Hepatocyte (in vitro differentiated cells): ENCODE measurements around the gene CLIC3. TPM values are rescaled to one million over a fixed set of nuclear protein-coding genes. Genes with fewer than 3 reads are reported as not detected.

Experiments used
- DNase-seq: peaks from one replicate; pipeline ENCODE4 v3.0.0-alpha.2; 2016; ENCODE audit warnings: low spot score
- H2AFZ ChIP-seq: fragments of 200-600 bp; sonication (generic); 2 replicates; pipeline ENCODE4 v1.6.0; 2016; ENCODE audit warnings: antibody characterized with exemption, mild to moderate bottlenecking
- H3K27ac ChIP-seq: fragments of 200-600 bp; sonication (generic); 2 replicates; pipeline ENCODE4 v1.5.1; 2016; ENCODE audit warnings: mild to moderate bottlenecking
- H3K27me3 ChIP-seq: fragments of 200-600 bp; sonication (generic); 2 replicates; pipeline ENCODE4 v1.6.1; 2016
- H3K36me3 ChIP-seq: fragments of 200-600 bp; sonication (generic); replicated peaks from 2 replicates; pipeline ENCODE4 v1.5.1; 2016; ENCODE audit warnings: low read depth; ENCODE audit not compliant: insufficient read depth
- H3K4me1 ChIP-seq: fragments of 200-600 bp; sonication (generic); 2 replicates; pipeline ENCODE4 v1.5.1; 2016; ENCODE audit warnings: mild to moderate bottlenecking, moderate library complexity; ENCODE audit not compliant: insufficient read depth
- H3K4me2 ChIP-seq: fragments of 200-600 bp; sonication (generic); 2 replicates; pipeline ENCODE4 v1.6.0; 2016
- H3K4me3 ChIP-seq: fragments of 200-600 bp; sonication (generic); 2 replicates; pipeline ENCODE4 v1.5.1; 2016; ENCODE audit warnings: mild to moderate bottlenecking
- H3K79me2 ChIP-seq: fragments of 200-600 bp; sonication (generic); 2 replicates; pipeline ENCODE4 v1.6.0; 2017; ENCODE audit warnings: mild to moderate bottlenecking
- H3K9me2 ChIP-seq: fragments of 200-600 bp; sonication (generic); replicated peaks from 2 replicates; pipeline ENCODE4 v1.6.0; 2017; ENCODE audit warnings: mild to moderate bottlenecking; ENCODE audit not compliant: insufficient read depth
- H3K9me3 ChIP-seq: fragments of 200-600 bp; sonication (generic); 2 replicates; pipeline ENCODE4 v1.5.1; 2016; ENCODE audit warnings: low read depth, mild to moderate bottlenecking
- H4K20me1 ChIP-seq: fragments of 200-600 bp; sonication (generic); 2 replicates; pipeline ENCODE4 v1.6.0; 2016; ENCODE audit warnings: mild to moderate bottlenecking; ENCODE audit not compliant: insufficient read depth, poor library complexity, severe bottlenecking
- EZH2 ChIP-seq: fragments of 200-600 bp; sonication (generic); IDR thresholded peaks from 2 replicates; pipeline ENCODE4 v1.6.1; 2016; ENCODE audit warnings: antibody characterized with exemption, mild to moderate bottlenecking, borderline replicate concordance
- EZH2phosphoT487 ChIP-seq: fragments of 200-600 bp; sonication (generic); IDR thresholded peaks from one replicate; pipeline ENCODE4 v1.6.1; 2018; ENCODE audit warnings: antibody characterized with exemption, mild to moderate bottlenecking, low read depth, moderate library complexity; ENCODE audit not compliant: unreplicated experiment, severe bottlenecking
- WGBS: methylation state at CpG from one replicate; pipeline ENCODE4 v1.1.6; 2016; ENCODE audit warnings: low lambda C conversion rate; ENCODE audit errors: missing lambda C conversion rate; 5-methylcytosine and 5-hydroxymethylcytosine counted together
- polyA plus RNA-seq: library from polyadenylated mRNA; unstranded; fragments of >200 nt; fragmentation: Nextera tagmentation; extraction: Ambion mirVana; gene quantifications from 2 replicates; pipeline ENCODE4 v1.2.1, GENCODE V29; 2016
- total RNA-seq: library from RNA; depleted of rRNA; stranded (reverse); fragments of >200 nt; gene quantifications from 2 replicates; pipeline ENCODE4 v1.2.3, GENCODE V29; 2014
- TF ChIP-seq, protein P1 (sequence below): fragments of 200-600 bp; sonication (generic); IDR thresholded peaks from 2 replicates; pipeline ENCODE4 v1.5.1; 2016; ENCODE audit warnings: antibody characterized with exemption, mild to moderate bottlenecking; ENCODE audit not compliant: poor library complexity

Gene CLIC3
- total and polyA plus RNA-seq, 2 experiments from 2014 or later = 6.6 to 45.0 TPM

DNA sequence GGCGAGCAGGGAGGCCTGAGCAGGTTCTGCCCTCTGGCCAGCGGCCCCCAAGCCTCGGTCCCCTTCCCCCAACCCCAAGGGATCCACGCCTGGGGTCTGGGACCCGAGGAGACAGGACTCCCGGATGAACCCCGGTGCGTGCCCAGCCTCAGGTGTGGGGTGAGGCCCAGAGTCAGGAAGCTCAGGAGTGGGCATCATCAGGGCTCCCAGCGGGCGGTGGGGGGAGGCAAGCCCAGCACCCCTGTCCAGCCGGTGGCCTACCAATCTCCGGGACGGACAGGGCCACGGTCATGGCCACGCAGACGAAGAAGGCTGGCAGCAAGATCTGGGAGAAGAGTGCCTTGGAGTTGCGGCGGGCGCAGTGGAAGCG lies 17.2 kb upstream of the CLIC3 start:
- H3K27me3 ChIP-seq = no peaks in the 10 kb centered on the region
- TF ChIP-seq EZH2 (no peak), EZH2phosphoT487 (no peak)
- TF ChIP-seq, protein P1, sequence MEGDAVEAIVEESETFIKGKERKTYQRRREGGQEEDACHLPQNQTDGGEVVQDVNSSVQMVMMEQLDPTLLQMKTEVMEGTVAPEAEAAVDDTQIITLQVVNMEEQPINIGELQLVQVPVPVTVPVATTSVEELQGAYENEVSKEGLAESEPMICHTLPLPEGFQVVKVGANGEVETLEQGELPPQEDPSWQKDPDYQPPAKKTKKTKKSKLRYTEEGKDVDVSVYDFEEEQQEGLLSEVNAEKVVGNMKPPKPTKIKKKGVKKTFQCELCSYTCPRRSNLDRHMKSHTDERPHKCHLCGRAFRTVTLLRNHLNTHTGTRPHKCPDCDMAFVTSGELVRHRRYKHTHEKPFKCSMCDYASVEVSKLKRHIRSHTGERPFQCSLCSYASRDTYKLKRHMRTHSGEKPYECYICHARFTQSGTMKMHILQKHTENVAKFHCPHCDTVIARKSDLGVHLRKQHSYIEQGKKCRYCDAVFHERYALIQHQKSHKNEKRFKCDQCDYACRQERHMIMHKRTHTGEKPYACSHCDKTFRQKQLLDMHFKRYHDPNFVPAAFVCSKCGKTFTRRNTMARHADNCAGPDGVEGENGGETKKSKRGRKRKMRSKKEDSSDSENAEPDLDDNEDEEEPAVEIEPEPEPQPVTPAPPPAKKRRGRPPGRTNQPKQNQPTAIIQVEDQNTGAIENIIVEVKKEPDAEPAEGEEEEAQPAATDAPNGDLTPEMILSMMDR = no peak
- no peak for DNase-seq
- H3K9me3 ChIP-seq = no peaks in the 10 kb centered on the region
- no peak overlapping the region for H3K4me3 ChIP-seq
- H3K4me2 ChIP-seq = no peak overlapping the region
- H3K36me3 ChIP-seq = no peaks in the 10 kb centered on the region
- no peak overlapping the region for H2AFZ ChIP-seq
- WGBS = 97% methylated on average over 18 of the region's 20 CpGs
- H4K20me1 ChIP-seq = no peaks in the 10 kb centered on the region
- H3K27ac ChIP-seq = no peak overlapping the region
- H3K9me2 ChIP-seq = no peaks in the 10 kb centered on the region
- H3K4me1 ChIP-seq = no peaks in the 10 kb centered on the region
- no peaks in the 10 kb centered on the region for H3K79me2 ChIP-seq

DNA sequence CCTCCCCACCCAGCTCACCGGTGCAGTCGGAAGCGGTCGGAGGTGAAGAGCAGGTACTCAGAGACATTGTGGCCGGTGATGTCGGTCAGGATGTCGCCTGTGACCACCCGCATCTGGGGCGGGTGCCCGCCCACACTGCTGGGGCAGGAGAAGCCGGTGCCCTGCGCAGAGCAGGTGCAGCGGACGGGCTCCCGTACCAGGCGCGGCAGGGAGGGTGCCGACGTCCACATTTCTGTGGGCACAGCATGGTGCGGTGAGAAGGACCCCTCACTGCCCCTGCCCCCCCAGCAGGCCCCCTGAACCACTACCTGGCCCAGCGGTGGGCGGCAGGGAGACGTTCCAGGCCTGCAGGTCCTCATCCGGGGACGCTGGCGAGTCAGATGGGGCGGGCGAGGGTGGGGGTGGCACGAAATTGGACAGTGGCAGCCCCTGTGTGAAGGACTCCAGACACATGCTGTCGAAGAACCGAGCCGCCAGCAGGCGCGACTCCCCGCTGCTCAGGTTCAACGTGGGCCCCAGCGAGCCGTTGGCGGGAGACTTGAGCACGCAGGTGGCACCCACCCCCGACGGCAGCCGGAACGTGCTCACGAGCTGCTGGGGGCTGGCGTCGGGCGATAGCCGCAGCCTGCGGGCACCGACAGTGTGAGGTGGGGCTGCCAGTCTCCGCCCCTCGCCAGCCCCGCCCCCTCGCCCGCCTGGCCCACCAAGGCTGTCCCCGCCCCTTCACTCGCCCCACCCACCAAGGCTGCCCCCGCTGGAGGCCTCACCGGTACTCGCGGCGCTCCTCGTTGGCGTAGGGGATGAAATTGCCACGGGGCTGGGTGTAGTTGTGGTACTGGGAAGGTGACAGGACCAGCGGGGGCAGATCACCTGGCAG lies 16.6 kb upstream of the CLIC3 start:
- H3K36me3 ChIP-seq = no peaks in the 10 kb centered on the region
- H3K27me3 ChIP-seq = no peaks in the 10 kb centered on the region
- H3K4me2 ChIP-seq = no peak overlapping the region
- no peak overlapping the region for H3K4me3 ChIP-seq
- no peak for TF ChIP-seq EZH2phosphoT487
- H4K20me1 ChIP-seq = no peaks in the 10 kb centered on the region
- WGBS = 89% methylated on average over 32 of the region's 67 CpGs
- H3K79me2 ChIP-seq = no peaks in the 10 kb centered on the region
- no peak for DNase-seq
- H3K9me2 ChIP-seq = no peaks in the 10 kb centered on the region
- H3K27ac ChIP-seq = no peak overlapping the region
- no peaks in the 10 kb centered on the region for H3K9me3 ChIP-seq
- H2AFZ ChIP-seq = no peak overlapping the region
- H3K4me1 ChIP-seq = no peaks in the 10 kb centered on the region

DNA sequence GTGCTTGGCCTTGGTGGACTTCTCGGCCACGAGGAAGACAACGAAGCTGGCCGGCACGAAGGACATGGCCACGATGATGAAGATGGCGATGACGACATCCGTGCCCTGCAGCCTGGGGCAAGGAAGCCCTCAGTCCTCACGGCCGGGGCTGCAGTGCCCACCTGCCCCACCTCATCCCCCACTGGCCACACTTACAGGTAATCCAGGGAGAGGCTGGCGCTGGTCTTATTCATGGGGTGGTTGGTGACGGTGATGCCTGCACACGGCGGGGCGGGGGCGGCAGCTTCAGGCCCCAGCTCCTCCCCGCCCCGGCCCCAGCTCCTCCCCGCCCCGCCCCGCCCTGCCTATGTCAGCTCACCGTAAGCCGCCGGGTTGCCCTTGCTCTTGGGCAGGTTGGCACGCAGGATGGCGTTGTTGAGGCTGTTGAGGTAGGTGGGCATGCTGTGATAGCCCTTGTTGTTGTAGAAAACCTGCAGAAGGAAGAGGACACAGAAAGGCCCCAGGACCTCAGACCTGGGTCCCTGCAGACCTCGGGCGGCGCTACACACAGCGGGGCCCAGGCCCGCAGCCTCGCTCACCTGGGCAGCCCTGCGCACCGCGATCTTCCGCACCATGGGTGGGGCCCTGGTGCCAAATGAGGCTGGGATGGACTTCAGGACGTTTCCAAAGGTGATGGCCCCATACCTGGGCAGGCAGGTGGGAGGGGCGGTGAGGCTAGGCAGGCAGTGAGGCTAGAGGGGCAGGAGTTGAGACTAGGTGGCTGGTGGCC lies 15.7 kb upstream of the CLIC3 start:
- TF ChIP-seq EZH2 (no peak), EZH2phosphoT487 (no peak)
- TF ChIP-seq, protein P1 = no peak
- Histone ChIP-seq H3K9me2 (no peaks in the 10 kb centered on the region), H3K4me2 (no peak overlapping the region), H3K4me1 (no peaks in the 10 kb centered on the region), H3K9me3 (no peaks in the 10 kb centered on the region), H4K20me1 (no peaks in the 10 kb centered on the region), H3K27me3 (no peaks in the 10 kb centered on the region), H3K79me2 (no peaks in the 10 kb centered on the region), H3K27ac (no peak overlapping the region), H2AFZ (no peak overlapping the region), H3K36me3 (no peaks in the 10 kb centered on the region), H3K4me3 (no peak overlapping the region)
- no peak for DNase-seq
- WGBS = 96% methylated on average over 25 of the region's 39 CpGs

DNA sequence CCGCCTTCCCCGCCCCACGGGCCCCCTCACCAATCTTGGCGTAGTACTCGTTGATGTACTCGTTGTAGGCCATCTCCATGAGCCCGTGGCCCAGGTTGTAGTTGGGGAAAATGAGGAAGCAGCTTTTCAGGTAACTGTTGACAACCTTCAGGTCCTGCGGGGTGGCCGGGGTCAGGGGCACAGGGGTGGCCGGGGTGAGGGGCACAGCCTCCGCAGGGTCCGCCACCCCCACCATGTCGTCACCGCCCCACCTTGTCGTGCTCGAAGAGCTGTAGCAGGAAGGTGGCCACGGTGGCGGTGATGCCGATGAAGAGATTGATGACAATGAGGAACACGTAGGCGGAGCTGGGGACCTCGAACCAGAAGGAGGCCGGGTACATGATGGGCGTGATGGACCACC lies 14.8 kb upstream of the CLIC3 start:
- no peak for TF ChIP-seq EZH2phosphoT487
- TF ChIP-seq, protein P1 = no peak
- no peak overlapping the region for H3K4me2 ChIP-seq
- H3K4me3 ChIP-seq = no peak overlapping the region
- H4K20me1 ChIP-seq = no peaks in the 10 kb centered on the region
- no peaks in the 10 kb centered on the region for H3K9me2 ChIP-seq
- H3K27ac ChIP-seq = no peak overlapping the region
- no peaks in the 10 kb centered on the region for H3K27me3 ChIP-seq
- H3K36me3 ChIP-seq = no peaks in the 10 kb centered on the region
- H3K4me1 ChIP-seq = no peaks in the 10 kb centered on the region
- H2AFZ ChIP-seq = no peak overlapping the region
- H3K9me3 ChIP-seq = no peaks in the 10 kb centered on the region
- H3K79me2 ChIP-seq = no peaks in the 10 kb centered on the region
- WGBS = 98% methylated on average over 9 of the region's 24 CpGs
- no peak for DNase-seq
